NCI-H1092 treated with DMSO at 0.1 percent for 48 hours (cell line): ENCODE measurements around the gene DPYSL4.

Source experiments
- DNase-seq: peaks from one replicate; lab custom pipeline; 2025; lab: John Stamatoyannopoulos, UW

DPYSL4 gene

GRCh38 chr10:132196178-132197113 lies 9.7 kb downstream of the DPYSL4 start:
- DNase-seq, result no peak

DNA sequence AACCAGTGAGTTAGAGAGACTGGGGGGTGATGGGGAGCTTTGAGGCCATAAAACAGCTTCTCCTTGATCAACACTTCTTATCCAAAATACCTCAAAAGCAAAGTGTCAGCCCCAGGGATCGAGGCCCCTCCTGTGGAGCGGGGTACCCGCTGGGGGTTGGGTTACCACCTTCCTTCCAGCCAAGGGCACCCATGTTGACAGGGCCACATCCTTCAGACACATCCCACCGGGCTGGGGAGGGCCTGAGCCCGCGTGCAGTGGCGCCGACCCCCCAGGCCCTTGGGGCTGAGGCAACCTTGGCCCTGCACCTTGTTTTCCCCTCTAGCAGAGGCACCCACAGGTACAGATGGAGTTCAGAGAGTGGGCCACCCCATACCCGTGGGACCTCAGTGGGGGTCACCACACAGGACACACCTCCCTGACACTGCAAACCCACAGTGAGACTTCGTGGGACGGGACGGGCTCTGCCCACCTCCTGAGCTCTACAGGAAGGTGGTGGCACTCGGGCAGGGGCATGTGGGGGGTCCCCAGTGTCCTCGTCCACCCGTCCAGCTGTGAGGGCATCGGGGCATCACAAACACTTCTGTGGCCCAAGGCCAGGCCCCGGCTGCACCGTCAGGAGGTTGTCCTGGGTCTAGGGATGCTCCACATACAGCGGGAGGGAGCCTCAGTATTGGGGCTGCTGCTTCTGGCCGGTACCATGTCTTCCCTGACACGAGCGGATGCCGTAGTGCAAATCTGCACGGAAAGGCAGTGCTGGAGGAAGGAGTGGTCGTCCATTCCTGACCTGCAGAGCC lies 10.7 kb downstream of the DPYSL4 start:
- no peak for DNase-seq

- no peak for DNase-seq
Observed at GRCh38 chr10:132198068-132198370, 11.3 kb downstream of the DPYSL4 start.

DNA sequence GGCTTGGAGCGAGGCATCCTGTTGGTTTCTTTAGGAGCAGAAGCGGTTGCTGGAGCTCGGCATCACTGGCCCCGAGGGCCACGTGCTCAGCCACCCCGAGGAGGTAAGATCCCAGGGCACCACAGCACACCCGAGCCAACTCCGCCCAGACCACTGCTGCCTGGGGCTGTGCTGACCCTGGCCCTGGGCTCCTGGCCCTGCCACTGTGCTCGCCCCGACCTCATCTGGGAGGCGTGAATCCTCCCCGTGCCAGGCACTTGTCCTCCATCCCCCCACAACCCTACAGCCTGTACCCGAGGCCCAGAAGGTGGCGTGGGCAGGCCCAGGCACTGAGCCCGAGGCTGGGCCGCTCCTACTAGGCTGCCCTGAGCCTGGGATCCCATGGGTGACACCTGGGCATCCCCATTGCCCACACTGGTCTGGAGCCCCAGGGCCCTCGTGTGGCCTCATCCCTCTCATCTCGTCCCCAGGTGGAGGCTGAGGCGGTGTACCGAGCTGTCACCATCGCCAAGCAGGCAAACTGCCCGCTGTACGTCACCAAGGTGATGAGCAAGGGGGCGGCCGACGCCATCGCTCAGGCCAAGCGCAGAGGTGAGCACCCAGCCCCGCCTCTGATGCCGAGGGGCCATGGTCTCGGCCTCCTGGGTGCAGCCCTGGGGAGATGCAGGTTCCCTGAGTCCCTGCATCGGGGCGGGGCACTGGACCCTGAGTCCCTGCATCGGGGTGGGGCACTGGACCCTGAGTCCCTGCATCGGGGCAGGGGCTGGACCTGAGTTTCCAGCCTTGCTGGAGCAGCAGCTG lies 11.8 kb downstream of the DPYSL4 start:
- no peak for DNase-seq

DNA sequence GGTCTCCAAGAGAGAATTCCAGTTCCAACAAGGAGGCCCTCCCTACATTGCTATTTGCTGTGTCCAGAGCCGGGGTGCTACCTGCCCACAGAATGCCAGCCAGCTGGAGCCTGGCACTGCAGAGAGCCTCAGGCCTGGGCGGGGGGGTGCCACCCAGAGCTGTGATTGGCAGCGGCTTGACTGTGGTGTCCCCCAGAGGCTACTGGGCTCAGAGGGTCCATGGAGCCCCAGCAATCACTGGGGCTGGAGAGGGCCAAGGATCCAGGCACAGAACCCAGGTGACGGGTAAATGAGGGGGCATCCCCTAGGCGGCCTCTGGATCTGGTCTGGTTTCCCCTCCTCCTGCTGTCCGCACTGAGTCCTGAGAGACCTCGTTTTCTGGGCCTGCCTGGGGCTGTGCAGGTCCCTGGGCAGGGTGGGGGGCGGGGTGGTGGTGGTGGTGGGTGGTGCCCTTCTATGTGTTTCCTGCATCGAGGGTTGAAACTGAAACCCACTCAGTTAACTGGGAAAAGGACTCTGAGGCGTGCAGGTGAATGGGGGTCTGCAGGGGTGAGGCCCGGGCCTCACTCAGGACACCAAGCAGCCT lies 12.6 kb downstream of the DPYSL4 start:
- DNase-seq, result no peak

DNA sequence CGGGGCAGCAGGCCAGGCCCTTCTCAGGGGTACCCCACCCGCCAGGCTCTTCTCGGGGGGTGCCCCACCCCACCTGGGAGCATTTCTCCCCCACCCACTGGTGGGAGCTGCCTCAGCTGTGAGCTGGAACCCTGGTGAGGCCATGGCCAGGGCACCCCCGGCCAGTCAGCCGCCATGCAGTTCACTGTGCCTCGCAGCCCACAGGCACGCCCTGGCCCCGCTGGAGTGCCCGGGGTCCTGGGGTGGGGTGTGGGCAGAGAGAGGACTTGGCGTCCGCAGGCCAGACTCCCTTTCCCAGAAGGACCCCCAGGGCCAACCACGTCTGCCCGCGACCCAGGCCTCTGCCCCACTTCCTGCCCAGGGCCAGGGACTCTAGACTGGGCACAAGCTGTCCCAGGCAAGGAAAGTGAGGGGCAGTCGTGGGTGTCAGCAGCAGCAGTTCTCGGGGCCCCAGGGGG lies 13.1 kb downstream of the DPYSL4 start:
- no peak for DNase-seq

GRCh38 chr10:132200344-132201110 lies 13.8 kb downstream of the DPYSL4 start:
- DNase-seq, result no peak

- DNase-seq, result no peak
Observed at GRCh38 chr10:132201111-132201969, 14.6 kb downstream of the DPYSL4 start.

DNA sequence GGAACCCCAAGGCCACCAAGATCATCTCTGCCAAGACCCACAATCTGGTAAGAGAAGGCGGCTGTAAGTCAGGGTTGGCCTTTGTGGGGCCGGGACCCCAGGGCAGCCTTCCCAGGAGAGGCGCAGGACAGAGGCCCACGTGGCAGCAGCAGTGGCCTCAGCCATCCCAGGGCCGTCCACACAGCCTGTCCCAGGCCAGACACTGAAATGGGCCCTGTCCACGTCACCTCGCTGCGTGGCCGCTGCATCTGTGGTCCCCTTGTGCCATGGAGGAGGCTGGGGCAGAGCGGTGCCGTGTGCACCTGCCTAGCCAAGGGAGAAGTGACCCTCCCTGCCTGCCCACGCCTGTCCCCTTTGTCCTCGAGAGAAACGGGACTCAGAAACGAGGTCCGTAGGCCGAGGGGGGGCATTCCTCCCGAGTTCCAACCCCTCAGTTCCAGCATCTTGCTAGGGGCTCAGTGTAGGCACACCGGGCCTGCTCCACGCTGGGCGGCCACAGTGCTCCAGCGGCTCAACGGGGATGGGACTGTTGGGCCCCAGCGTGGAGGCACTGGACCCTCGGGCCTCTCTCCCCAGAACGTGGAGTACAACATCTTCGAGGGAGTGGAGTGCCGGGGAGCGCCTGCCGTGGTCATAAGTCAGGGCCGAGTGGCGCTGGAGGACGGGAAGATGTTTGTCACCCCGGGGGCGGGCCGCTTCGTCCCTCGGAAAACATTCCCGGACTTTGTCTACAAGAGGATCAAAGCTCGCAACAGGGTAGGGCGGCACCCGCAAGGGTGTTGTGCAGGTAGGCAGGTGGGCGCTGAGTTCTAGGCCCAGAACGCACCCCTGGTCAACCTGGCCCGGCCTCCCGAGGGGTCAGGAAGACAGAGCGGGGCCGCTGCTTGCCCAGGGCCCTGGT lies 15.6 kb downstream of the DPYSL4 start:
- DNase-seq, result no peak

- DNase-seq, result no peak
Observed at GRCh38 chr10:132203256-132204077, 16.7 kb downstream of the DPYSL4 start.

DNA sequence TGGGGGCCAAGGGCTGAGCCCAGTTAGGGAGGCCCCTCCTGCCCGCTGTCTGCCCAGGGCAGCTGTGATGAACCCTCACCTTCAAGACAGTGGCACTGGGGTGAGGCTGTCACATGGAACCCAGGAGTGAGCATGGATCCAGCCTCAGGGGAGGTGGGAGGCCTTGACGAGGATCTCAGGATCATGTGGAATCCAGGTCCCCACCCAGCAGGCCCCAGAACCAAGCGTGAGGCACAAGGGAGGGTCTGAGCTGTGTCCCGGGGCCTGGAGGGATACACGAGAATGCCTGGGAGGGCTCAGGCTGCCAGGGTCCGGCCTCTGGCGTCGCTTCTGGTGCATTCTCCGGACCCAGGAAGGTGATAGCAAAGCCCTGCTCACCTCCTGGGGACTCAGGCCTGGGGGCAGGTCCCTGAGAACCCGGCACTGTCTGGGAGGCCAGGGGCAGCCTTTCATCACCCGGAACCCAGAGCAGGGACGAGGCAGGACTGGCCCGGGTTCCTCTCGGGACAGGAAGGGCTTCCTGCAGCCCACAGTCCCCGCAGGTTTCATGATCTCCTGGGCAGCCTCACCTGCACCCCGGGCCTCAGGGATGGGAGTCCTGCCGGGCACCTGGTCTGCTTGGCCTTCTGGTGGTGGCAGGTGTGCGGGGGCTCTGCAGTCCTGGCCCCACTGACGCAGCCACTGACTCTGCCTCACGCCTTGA lies 17.5 kb downstream of the DPYSL4 start:
- DNase-seq, result no peak

GRCh38 chr10:132204781-132205473 lies 18.2 kb downstream of the DPYSL4 start:
- no peak for DNase-seq

GRCh38 chr10:132205650-132206376 lies 19.1 kb downstream of the DPYSL4 start:
- no peak for DNase-seq

DNA sequence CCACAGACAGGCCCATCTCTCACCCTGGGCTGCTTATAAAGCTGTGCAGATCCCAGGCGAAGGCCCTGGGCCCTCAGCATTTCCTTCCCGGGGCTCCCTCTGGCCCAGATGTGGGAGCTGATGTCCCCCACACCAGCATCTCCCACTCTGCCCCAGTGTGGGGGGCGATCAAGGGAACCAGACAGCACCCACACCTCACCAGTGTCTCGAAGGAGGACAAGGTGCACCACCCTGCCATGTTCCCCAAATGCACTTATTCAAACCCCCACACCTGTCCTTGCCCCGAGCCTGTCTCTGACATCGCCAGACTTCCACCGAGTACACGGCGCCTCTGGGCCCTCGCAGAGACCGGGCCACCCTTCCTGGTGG lies 19.6 kb downstream of the DPYSL4 start:
- DNase-seq, result no peak

DNA sequence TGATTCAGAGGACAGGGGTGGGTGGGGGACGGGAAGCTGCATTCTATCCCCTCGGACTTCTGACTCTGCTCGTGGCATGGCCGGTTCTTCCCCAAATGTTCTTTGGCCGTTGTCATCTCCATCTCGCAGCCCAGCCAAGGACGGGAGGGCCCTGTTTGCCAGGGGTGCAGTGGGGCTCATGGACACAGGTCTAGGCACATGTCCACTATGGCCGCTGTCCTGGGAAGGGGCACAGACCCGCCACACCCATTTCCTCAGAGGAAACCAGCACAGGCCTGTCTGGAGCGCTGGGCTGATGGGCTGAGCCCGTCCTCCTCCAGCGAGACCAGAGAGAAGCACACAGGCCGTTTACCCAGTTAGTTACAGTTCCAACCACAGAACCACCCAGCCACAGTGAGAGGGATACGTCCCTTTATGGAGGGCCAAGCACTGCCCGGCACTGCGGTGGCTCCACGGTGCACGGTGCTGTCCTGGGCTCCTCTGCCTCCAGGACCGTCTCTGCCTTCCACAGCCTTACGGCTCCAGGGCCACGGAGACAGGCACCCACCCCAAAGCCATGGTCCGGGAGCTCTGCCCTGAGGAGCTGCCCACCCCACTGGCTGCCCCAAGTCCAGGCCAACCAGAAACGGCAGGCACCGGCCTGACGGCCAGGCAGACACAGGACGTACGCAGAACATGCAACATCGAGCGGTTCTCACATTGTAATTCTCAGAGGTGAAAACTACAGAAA lies 20.2 kb downstream of the DPYSL4 start:
- DNase-seq, result no peak
